Uterus (tissue), 4 donors: ENCODE results near the gene EHBP1L1. TPM values are rescaled to one million over a fixed set of nuclear protein-coding genes. Genes with fewer than 3 reads are reported as not detected.

Experiments
- DNase-seq, 2 donors: peaks; one replicate each; pipeline ENCODE4 v3.0.0-alpha.2; 2019 to 2020
- H3K27ac ChIP-seq, 2 donors: fragments of 200-600 bp; sonication (generic); 1 replicate in 1 of 2; 2 replicates in 1 of 2; pipeline ENCODE4 v1.5.1; 2016 to 2018
- H3K27me3 ChIP-seq, 2 donors: fragments of 200-600 bp; sonication (generic); one replicate each; pipeline ENCODE4 v1.5.1; 2018 to 2019; ENCODE audit warnings: control low read depth in 1 of 2
- H3K36me3 ChIP-seq, 2 donors: fragments of 200-600 bp; sonication (generic); one replicate each; pipeline ENCODE4 v1.5.1; 2019; ENCODE audit warnings: control low read depth in 1 of 2
- H3K4me1 ChIP-seq, 2 donors: fragments of 200-600 bp; sonication (generic); one replicate each; pipeline ENCODE4 v1.5.1; 2018 to 2019; ENCODE audit warnings: control low read depth in 1 of 2
- H3K4me3 ChIP-seq, 2 donors: fragments of 200-600 bp; sonication (generic); 1 replicate in 1 of 2; 2 replicates in 1 of 2; pipeline ENCODE4 v1.5.1; 2018 to 2019; ENCODE audit warnings: mild to moderate bottlenecking in 1 of 2
- H3K9me3 ChIP-seq, 2 donors: fragments of 200-600 bp; sonication (generic); one replicate each; pipeline ENCODE4 v1.5.1; 2019; ENCODE audit warnings: control low read depth in 1 of 2
- CTCF ChIP-seq, 4 experiments: fragments of 200-600 bp in 2 of 4; fragments of 450-650 bp in 2 of 4; sonication (generic) in 2 of 4; IDR thresholded peaks; one replicate each; pipeline ENCODE4 v1.5.1; 2016 to 2019; ENCODE audit warnings: antibody characterized with exemption in 4 of 4, mild to moderate bottlenecking in 2 of 4, moderate library complexity in 1 of 4
- POLR2A ChIP-seq, 2 donors: fragments of 450-650 bp; IDR thresholded peaks; one replicate each; pipeline ENCODE4 v1.6.1; 2016; ENCODE audit warnings: antibody characterized with exemption in 2 of 2, mild to moderate bottlenecking in 1 of 2, moderate library complexity in 1 of 2
- intact Hi-C: fragments of 100-400 bp; cut with DNase I; formaldehyde crosslinking; loops from one replicate; pipeline ENCODE4 v1.15.1; 2023; ENCODE audit warnings: low total_unique reads
- total RNA-seq, 4 donors: library from RNA; depleted of rRNA in 3 of 4; stranded (reverse); fragments of >200 nt in 3 of 4; gene quantifications; one replicate each; pipeline versions ENCODE4 v1.1.0 to v1.2.4, GENCODE V29; 2014 to 2023
- donor health status: DM: yes; HTN: yes; CAD: no.

EHBP1L1 gene
- total RNA-seq, 4 donors from 2014 or later = 44.2 to 159 (median 69.5) TPM

GRCh38 chr11:65595131-65595530, 19.3 kb downstream of the EHBP1L1 start:
- intact Hi-C loops = no loop called here
- Histone ChIP-seq H3K9me3 (no peaks in the 10 kb centered on the region), H3K27me3 (no peaks in the 10 kb centered on the region), H3K36me3 (no peaks in the 10 kb centered on the region), H3K4me1 (peaks cover 0 to 3% of the 10 kb centered on the region in 2 donors), H3K4me3 (no peak overlapping the region), H3K27ac (peak overlapping the region in 1 of 2 donors; percentile 7)
- TF ChIP-seq CTCF (IDR thresholded peaks at IDR 0.05) (no peak), POLR2A (IDR thresholded peaks at IDR 0.05) (no peak)
- DNase-seq = no peak

GRCh38 chr11:65595543-65596281, 19.9 kb downstream of the EHBP1L1 start, which contains the start of gene KCNK7:
TSS of gene KCNK7 (minus strand) at chr11:65595800. CDS start at chr11:65595772, 28 bp downstream.
- intact Hi-C loops = no loop called here
- no peaks in the 10 kb centered on the region for H3K9me3 ChIP-seq
- peaks cover 0 to 3% of the 10 kb centered on the region in 2 donors for H3K4me1 ChIP-seq
- H3K4me3 ChIP-seq = no peak within 1 kb of the TSS
- H3K36me3 ChIP-seq = no peaks in the 10 kb centered on the region
- H3K27ac ChIP-seq = peak within 1 kb of the TSS in 1 of 2 donors; percentile 7
- TF ChIP-seq CTCF (IDR thresholded peaks at IDR 0.05) = no peak
- TF ChIP-seq POLR2A (IDR thresholded peaks at IDR 0.05) = no peak
- no peak for DNase-seq
- no peaks in the 10 kb centered on the region for H3K27me3 ChIP-seq

GRCh38 chr11:65596520-65596919, 20.7 kb downstream of the EHBP1L1 start:
- no peak overlapping the region for H3K27ac ChIP-seq
- H3K4me3 ChIP-seq = no peak overlapping the region
- H3K36me3 ChIP-seq = no peaks in the 10 kb centered on the region
- H3K9me3 ChIP-seq = no peaks in the 10 kb centered on the region
- no peak for TF ChIP-seq CTCF (IDR thresholded peaks at IDR 0.05)
- TF ChIP-seq POLR2A (IDR thresholded peaks at IDR 0.05) = no peak
- peaks cover 0 to 3% of the 10 kb centered on the region in 2 donors for H3K4me1 ChIP-seq
- no peaks in the 10 kb centered on the region for H3K27me3 ChIP-seq
- DNase-seq = no peak
- intact Hi-C loops = no loop called here

- H3K4me3 ChIP-seq = no peak overlapping the region
- H3K36me3 ChIP-seq = no peaks in the 10 kb centered on the region
- no peaks in the 10 kb centered on the region for H3K27me3 ChIP-seq
- H3K27ac ChIP-seq = no peak overlapping the region
- no peaks in the 10 kb centered on the region for H3K9me3 ChIP-seq
- intact Hi-C loops = no loop called here
- no peak for TF ChIP-seq CTCF (IDR thresholded peaks at IDR 0.05)
- TF ChIP-seq POLR2A (IDR thresholded peaks at IDR 0.05) = no peak
- H3K4me1 ChIP-seq = peaks cover 0 to 3% of the 10 kb centered on the region in 2 donors
- DNase-seq = no peak
Measured at GRCh38 chr11:65598258-65598699, 22.4 kb downstream of the EHBP1L1 start.

GRCh38 chr11:65599216-65599954, 23.5 kb downstream of the EHBP1L1 start:
- Histone ChIP-seq H3K4me3 (no peak overlapping the region), H3K4me1 (no peaks in the 10 kb centered on the region), H3K36me3 (no peaks in the 10 kb centered on the region), H3K9me3 (no peaks in the 10 kb centered on the region), H3K27me3 (no peaks in the 10 kb centered on the region), H3K27ac (no peak overlapping the region)
- TF ChIP-seq CTCF (IDR thresholded peaks at IDR 0.05) = no peak
- TF ChIP-seq POLR2A (IDR thresholded peaks at IDR 0.05) = no peak
- intact Hi-C loops = no loop called here
- DNase-seq = no peak
